NCI-H446 (cell line): ENCODE measurements around the gene IGFBP4.

Source experiments
- DNase-seq, 2 experiments: peaks; one replicate each; lab custom pipeline; 2025; lab: John Stamatoyannopoulos, UW

Gene IGFBP4

DNA sequence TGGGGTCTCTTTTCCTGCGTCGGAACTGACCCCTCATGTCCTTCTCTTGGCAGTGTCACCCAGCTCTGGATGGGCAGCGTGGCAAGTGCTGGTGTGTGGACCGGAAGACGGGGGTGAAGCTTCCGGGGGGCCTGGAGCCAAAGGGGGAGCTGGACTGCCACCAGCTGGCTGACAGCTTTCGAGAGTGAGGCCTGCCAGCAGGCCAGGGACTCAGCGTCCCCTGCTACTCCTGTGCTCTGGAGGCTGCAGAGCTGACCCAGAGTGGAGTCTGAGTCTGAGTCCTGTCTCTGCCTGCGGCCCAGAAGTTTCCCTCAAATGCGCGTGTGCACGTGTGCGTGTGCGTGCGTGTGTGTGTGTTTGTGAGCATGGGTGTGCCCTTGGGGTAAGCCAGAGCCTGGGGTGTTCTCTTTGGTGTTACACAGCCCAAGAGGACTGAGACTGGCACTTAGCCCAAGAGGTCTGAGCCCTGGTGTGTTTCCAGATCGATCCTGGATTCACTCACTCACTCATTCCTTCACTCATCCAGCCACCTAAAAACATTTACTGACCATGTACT is 13.2 kb downstream of the IGFBP4 start:
- no peak for DNase-seq

DNA sequence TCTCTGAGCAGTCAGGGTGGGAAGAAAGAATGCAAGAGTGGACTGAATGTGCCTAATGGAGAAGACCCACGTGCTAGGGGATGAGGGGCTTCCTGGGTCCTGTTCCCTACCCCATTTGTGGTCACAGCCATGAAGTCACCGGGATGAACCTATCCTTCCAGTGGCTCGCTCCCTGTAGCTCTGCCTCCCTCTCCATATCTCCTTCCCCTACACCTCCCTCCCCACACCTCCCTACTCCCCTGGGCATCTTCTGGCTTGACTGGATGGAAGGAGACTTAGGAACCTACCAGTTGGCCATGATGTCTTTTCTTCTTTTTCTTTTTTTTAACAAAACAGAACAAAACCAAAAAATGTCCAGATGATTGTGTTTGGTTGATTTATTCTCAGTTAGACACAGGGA is 14.1 kb downstream of the IGFBP4 start:
- no peak for DNase-seq

GRCh38 chr17:40457964-40458791 is 14.9 kb downstream of the IGFBP4 start:
- DNase-seq: peak; percentile 44 to 86

DNA sequence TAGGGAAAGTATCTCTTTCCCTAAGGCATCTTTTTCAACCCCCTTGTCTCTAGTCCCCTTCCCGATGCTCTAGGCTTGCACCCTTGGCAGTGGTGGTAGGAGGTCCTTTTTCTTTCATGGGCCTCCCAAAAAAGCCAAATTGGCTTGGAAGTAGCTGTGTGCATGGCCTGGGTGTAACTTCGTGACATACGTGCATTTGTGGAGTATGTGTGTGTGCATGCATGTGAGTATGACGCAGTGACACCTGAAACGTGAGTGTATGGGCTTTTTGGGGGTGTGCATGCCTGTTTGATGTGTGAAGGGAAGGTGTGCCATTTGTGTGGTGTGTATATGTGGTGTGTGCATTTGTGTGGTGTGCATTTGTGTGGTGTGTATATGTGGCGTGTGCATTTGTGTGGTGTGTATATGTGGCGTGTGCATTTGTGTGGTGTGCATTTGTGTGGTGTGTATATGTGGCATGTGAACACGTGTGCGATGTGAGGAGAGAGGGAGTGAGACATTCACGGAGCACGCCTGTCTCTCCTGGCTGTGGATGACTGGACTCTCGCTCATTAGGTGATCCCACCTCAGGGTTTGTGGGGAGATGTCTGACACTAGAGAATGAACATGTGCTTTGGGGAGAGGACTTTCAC is 15.7 kb downstream of the IGFBP4 start:
- DNase-seq: no peak

DNA sequence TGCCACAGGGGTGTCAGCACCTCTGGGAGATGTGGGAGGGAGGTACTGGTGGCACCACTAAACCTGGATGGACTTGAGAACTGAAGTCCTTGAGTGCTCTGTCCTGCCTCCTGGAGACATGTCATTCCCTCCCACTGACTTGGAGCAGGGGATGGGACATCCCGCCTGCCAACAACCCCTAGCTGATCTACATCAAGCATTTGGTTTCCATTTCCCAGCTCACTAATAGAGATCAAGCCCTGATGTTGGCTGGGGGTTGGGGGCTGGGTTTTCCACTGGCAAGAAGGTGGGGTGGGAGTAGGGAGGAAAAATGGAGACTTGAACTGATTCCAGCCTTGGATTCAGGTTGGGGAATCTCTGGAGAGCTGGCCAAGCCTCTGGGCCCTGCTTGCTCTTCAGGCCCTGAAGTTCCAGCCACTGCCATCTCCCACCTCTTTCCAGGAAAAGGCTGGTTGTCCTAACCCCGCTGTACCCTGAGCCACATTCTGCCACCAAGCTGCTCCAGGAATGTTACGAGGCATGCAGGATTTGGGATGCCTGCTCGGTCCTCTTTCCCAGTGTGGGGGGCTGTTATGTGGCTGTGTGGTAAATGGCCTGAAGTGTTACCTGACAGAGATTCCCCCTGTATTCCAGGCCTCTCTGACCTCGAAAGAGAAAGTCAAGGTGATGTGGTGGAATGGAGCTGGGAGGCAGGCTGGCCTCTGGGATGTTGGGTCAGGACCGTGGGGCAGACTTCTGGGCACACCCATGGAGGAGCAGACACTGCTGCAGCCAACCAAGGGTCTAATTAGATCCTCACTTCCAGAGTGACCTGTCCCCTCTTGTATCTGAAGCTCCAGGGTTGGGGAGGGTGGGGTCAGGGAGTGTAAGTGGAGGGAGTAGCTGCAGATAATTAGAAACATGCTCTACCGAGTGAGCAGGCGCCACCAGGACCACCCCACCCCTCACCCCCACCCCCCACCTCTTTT is 16.7 kb downstream of the IGFBP4 start:
- DNase-seq: peak in 1 of 2 experiments; percentile 61

GRCh38 chr17:40460604-40460967 is 17.3 kb downstream of the IGFBP4 start:
- no peak for DNase-seq

DNA sequence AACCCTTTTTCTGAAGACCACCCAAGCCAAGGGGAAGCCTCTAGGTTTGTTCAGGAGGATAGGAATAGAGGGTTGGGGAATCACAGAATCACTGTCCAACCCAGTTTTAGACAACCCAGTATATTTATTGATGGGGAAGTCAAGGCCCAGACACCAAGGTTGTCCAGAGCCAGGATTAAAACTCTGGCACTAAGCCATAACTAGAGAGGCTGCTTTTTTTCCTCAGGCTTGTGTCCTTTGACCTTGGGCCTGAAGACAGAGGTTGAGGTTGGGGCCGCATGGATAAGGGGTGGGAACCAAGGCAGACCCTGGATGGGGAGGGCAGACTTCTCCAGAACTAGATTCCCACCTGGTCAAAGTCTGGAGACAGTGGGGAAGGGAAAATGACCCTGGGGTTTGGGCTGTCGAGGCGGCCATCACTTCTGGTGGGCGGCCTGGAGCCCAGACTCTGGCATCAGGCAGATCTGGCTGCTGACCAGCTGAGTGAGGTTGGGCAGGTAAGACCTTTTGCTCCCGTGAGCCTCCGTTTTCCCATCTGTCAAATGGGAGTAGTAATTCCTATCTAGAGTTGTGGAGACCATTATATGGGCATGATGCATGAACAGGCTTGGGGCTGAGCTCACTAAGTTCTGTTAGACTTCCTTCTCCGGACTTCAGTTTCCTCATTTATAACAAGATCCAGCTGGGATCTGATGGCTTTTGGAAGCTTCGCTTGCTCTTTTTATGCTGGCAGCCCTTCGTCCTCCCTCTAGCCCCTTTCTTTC is 17.9 kb downstream of the IGFBP4 start:
- no peak for DNase-seq

- DNase-seq: no peak
Observed at GRCh38 chr17:40461732-40462342, 18.6 kb downstream of the IGFBP4 start.

DNA sequence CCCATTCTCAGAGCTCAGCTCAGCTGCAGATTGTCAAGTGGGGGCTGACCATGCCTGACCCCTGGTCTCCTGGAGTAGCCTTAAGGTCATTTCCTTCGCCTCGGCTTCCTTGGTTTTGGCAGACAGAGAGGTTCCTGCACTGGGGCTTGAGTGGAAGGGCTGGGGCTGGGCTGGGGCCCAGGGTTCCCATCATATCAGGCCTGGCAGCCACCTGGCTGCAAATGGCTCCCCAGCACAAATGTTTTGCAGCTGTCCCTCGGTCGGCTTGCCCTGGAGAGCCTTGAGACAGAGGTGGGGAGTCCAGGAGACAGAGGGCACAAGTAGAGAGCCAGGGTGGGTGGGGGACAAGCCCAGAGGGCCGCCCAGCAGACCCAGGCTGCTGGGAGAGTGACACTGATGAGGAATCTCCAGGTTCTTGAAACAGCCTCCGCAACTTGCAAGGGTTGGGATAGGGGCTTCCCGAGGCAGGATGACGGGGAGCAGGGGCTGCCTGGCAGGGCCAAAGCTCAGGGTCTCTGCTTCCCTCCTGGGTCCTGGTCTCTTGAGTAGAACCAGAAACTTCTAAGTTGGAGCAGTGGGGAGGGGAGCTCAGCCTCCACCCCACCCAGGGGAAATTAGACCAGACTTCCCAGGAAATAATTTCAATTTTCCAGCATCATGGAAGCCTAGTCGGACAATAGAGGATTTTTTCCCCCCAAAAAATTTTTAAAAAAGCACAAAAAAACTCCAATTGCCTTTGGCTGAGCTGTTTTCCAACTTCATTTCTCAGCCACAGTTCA is 19.3 kb downstream of the IGFBP4 start:
- DNase-seq: no peak

- DNase-seq: no peak
Observed at GRCh38 chr17:40463122-40463550, 19.9 kb downstream of the IGFBP4 start.

GRCh38 chr17:40464392-40464855 is 21.2 kb downstream of the IGFBP4 start:
- no peak for DNase-seq

DNA sequence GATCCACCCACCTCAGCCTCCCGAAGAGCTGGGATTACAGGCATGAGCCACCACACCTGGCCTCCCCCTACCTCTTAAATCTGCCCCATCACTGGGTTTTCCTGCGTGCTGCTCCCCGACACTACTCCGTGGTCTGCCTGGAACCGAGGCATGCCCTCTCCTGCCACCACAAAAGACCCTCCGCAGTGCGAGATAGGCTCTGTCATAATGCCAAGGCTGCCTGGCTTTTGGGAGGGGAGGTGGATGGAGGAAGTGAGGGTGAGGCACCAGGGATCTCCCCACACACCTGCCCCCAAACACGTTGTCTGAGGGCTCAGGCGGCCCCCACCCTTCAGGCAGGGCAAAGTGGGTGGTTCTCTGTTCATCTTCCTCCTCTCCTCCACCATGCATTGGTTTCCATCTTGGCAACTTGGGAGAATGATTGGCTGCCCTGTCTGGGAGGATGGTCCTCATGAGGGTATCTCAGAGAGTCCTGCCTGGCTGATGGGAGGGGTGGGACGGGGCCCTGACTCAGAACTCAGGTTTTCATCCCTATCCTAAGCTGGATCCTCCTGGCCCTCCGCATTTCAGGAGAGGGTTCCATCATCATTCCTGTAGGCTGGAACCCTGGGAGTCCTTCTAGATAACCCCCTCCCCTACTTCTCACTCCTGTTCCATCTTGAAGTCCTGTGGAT is 23.2 kb downstream of the IGFBP4 start:
- DNase-seq: no peak

DNA sequence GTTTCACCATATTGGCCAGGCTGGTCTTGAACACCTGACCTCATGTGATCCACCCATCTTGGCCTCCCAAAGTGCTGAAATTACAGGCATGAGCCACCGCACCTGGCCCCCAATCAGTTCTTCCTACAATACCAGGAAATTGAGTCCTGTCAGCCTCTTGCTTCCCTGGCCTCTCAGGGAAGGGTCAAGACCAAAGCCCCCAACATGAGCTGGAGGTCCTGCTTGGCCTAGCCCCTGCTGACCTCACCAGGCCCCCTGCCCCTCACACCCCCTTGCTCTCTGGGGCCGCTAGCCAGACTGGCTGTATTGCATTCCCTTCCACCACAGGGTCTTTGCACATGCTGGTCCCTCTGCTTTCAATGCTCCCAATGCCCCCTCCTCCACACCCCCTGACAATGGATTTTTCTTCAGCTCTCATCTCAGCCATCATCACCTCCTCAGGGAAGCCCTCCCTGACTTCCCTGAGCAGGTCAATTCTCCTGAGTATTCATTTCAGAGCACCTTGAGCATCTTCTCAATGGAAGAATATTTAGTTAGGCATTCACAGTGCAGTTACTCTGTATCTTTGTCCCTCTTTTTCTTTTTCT is 24.1 kb downstream of the IGFBP4 start:
- DNase-seq: no peak

DNA sequence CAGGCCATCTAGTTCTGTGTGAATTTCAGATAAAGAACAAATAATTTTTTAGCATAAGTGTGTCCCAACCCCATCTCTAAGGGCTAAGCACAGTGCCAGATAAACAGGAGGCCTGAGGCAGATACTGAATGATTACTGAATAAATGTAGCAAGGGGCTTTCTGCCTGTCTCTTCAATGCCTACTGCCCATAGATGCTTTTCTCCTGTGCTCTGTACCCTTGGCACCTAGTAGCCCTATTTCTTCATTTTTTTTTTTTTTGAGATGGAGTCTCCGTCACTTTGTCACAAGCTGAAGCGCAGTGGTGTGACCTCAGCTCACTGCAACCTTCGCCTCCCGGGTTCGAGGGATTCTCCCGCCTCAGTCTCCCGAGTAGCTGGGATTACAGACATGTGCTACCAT is 25.3 kb downstream of the IGFBP4 start:
- DNase-seq: no peak

GRCh38 chr17:40469805-40470675 is 26.8 kb downstream of the IGFBP4 start:
- no peak for DNase-seq

- no peak for DNase-seq
Observed at GRCh38 chr17:40470932-40471828, 27.9 kb downstream of the IGFBP4 start.
